HG03159 (cell line): Measurements from ENCODE around the gene FAM53A.
"Not testable (repeated sequence)": the region's sequence is repeated elsewhere in the genome, so short reads cannot be mapped to it uniquely, and the experiment has no call there.

Source experiments
- ATAC-seq: cut with Tn5 transposase; IDR thresholded peaks from one replicate; pipeline ENCODE4 v1.9.1; 2021; ENCODE audit warnings: mild to moderate bottlenecking, moderate library complexity; ENCODE audit not compliant: unreplicated experiment

Gene FAM53A

GRCh38 chr4:1717129-1718094, 33.3 kb upstream of the FAM53A start:
- ATAC-seq: no peak

GRCh38 chr4:1716065-1716945, 32.2 kb upstream of the FAM53A start:
- ATAC-seq: no peak

DNA sequence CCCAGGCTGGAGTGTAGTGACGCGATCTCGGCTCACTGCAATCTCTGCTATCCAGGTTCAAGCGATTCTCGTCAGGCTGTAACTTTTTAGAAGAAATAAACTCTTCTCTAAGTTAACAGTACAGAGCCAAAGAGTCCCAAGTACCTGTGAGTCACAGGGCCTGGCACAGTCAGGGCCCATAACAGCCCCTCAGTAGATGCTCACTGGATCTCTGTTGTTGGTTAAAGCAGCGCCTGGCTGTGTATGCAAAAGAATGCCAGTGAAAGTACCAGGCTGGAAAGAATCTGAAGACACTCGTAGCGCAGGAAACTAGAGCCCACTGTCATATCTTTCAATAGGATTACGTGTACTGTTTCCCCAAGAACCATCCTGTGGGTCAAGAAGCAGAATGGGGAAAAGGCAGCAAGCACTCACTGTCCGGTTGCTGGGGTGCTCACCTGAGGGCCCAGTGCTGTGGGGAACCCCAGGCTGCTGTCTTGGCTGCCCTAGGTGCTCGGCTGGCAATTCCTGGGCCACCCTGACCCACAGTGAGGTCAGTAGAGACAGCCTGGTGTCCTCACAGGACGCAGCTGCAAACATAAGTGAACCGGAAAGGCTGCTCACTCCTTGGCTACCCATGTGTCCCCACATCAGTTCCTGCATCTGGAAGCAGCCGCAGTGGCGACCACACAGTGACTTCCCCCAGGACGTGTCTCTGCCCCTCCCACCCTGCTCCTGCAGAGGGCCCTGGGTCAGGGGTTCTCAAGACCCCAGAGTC, 31.1 kb upstream of the FAM53A start:
- ATAC-seq: no peak

GRCh38 chr4:1714303-1715001, 30.3 kb upstream of the FAM53A start:
- ATAC-seq: no peak

GRCh38 chr4:1713003-1713851, 29.1 kb upstream of the FAM53A start:
- ATAC-seq: no peak

DNA sequence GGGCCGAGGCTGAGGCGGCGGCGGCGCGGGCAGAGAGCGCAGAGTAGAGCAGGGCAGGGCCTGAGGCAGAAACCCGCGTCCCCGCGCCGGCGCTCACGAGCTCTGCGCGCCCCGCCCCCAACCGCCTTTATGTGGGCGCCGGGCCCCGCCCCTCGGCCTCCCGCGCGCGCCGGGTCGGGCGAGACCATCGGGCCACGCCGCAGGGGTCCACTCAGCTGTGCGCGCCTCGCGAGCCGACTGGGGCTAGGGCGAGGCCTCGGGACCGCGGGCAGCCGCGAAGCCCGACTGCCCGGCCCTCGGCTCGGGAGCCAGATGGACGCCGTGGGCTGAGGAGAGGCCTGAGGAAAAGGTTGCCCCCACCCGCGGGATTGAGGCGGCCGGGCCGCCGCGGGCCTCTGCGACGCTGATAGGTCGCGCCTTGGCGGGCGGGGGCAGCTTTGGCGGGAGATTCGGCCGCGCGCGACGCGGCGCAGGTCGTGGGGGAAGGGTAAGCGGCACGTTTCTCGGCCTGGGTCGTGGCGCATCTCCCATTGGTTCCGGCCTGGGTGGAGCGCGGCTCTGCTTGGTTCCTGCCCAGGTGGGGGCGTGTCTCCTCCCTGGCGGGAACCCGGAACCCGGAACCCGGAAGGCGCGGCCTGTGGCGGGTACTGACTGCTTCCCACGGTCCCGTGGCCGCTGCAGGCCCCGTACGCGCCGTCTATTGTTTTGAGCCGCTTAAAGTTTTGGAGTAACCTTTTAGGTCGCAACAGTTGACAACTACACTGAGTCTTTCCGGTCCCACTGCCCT, 28.3 kb upstream of the FAM53A start, which contains the start of gene SLBP:
Gene SLBP (minus strand): TSS at position 104 of the 787 bp plus-strand sequence. CDS start 131 bp downstream, outside the sequence.
- peak; percentile 77 for ATAC-seq

GRCh38 chr4:1711571-1712215, 27.6 kb upstream of the FAM53A start:
- ATAC-seq: peak; percentile 4

GRCh38 chr4:1711055-1711570, 27.0 kb upstream of the FAM53A start:
- no peak for ATAC-seq

DNA sequence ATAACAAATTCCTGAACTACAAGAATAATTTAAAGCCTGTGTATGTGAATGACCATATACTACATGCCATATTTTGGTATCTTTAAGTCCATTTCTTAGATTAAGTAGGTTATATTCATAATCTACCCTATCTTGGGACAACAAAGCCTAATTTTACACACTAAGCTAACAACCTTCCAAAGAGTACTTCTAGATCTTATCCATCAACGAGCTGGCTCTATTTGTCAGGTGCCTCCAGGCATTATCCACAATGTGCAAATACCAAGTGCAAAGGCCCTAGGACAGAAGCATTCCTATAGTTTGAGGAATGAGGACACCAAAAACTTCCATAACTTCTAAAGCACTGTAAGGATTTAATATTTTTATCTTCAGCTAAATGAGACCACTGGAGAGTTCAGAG, 24.5 kb upstream of the FAM53A start:
- no peak for ATAC-seq

- no peak for ATAC-seq
These were observed 22.2 kb upstream of the FAM53A start for GRCh38 chr4:1706358-1706757.

DNA sequence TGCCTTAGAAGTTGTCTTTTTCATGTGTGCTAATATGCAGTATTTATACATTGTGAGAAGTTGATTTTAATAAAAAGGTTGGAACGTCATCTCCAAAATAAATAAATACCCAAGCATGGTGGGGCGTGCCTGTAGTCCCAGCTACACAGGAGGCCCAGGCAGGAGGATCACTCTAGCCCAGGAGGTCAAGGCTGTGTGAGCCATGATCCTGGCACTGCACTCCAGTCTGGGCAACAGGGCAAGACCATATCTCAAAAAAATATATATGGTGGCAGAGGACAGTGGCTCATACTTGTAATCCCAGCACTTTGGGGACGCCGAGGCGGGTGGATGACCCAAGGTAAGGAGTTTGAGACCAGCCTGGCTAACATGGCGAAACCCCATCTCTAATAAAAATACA, 21.6 kb upstream of the FAM53A start:
- no peak for ATAC-seq

GRCh38 chr4:1703867-1704266, 19.8 kb upstream of the FAM53A start:
- ATAC-seq: no peak

- ATAC-seq: not testable (repeated sequence)
These were observed 17.6 kb upstream of the FAM53A start for GRCh38 chr4:1701671-1702070.

DNA sequence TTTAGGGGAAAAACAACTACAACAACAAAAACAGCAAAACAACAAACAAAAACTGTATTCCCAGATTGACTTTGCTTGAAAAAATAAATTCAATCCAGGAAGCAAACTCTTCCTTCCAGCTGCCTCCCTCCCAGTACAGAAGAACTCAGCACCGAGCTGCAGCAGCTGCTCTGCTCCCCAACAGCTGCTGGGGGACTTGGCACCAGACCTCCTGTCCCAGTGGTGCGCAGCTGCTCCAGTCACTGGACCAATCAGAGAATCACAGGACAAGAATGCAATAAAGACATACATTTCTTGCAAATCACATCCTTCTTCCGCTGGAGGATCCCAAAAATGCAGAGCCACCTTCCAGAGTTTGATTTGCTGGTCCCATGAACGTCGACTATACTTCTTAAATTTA, 11.8 kb upstream of the FAM53A start:
- no peak for ATAC-seq

DNA sequence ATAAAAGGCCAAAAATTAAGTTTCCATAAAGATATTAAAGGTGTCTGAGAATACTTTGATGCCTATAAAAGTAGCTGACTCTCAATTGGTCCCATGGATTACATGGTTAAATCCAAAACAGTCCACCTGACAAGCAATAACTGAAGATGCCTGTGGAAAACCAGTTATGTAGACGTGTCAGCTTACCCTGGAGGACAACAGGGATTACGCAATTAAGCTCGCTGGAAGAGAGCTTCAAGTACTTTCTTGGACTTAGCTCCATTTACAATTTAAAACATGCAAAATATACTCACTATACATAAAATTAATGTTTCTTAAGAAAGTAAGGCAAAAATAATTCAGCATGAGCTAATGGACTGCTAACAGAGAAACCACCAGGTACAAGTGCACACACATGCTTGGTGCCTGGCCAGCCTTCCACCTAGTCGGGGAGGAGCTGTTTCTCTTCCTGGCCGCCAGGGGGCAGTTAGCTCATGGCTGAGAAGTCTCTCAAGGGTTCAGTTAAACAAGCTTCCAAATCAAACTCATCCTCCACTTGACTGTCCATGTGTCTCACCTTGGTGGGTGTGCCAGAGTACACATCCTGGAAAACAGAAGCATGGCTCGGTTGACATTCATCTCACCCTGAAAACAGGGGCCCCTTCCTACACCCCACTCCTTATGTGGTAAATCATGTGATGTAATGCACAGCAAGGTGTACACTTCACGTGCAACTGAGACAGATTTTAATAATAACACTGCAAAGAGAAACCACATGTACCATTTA, 9.2 kb upstream of the FAM53A start:
- peak; percentile 56 for ATAC-seq

GRCh38 chr4:1691737-1692373, 7.7 kb upstream of the FAM53A start:
- no peak for ATAC-seq

DNA sequence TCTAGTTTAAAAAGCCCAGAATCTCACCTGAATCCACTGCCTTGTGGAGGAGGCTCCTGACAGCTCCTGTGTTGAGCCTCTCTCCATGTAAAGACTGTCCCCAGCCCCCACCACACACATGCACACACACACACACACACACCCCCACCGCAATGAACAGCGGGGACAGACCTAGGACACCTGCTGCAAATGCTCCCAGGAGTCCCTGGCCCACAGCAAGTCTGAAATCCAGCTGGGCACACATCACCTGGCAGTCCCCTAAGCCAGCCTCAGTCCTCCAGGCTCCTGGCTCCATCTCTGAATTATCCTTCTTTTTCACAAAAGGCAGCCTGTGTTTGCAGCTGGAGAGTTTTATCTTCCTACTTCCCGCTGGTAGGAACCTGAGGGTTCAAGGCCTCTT, 6.6 kb upstream of the FAM53A start:
- ATAC-seq: no peak
